T1000 (cell line): ENCODE results near the gene LRRC4C.
"Not testable (repeated sequence)": the region's sequence is repeated elsewhere in the genome, so short reads cannot be mapped to it uniquely, and the experiment has no call there.

Source experiments
- DNase-seq: peaks from one replicate; lab custom pipeline; 2025; ENCODE audit warnings: mixed read lengths; lab: John Stamatoyannopoulos, UW

Gene LRRC4C

GRCh38 chr11:40867991-40868632, 591.3 kb downstream of the LRRC4C start:
- DNase-seq = no peak

- DNase-seq = not testable (repeated sequence)
These were observed 601.7 kb downstream of the LRRC4C start for GRCh38 chr11:40857754-40858153.

DNA sequence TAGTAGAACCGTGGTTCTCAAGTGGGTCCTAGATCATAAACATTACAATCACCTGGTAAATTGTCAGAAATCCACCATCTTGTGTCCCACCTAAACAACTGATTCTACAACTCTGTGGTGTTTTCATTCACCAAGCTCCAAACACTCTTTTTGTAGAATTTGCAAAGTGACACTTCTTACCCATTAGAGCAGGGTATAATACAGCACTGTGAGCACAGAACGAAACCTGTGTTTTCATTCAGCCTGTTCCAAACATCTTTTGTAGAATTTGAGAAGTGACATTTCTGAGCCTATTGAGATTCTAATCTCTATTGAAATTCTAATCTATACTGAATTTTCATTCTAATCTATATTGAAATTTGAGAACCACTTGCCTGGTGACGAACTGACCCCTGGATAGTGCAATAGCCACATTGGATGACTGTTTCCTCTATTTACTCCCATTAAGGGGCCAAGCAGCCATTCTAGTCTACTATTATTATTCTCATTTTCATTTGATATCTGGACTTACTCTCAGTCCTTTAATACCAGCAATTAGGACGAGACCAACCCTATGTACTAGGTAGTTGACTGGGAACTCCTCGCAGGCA, 616.6 kb downstream of the LRRC4C start:
- no peak for DNase-seq

DNA sequence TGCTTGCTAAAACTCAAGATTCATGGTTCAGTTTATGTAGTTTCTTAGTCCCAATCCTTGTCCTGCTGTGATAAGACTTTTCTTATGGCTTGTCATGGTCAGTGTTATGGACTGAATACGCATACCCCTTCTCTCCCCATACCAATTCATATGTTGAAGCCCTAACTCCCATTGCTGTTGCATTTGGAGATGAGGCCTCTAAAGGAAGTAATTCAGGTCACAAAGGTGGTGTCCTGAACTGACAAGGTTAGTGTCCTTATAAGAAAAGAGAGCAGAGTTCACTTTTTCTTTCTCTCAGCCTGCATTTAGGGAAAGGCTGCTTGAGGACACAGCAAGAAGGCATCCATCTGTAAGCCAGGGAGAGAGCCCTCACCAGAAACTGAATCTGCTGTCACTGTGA, 618.2 kb downstream of the LRRC4C start:
- DNase-seq = no peak

DNA sequence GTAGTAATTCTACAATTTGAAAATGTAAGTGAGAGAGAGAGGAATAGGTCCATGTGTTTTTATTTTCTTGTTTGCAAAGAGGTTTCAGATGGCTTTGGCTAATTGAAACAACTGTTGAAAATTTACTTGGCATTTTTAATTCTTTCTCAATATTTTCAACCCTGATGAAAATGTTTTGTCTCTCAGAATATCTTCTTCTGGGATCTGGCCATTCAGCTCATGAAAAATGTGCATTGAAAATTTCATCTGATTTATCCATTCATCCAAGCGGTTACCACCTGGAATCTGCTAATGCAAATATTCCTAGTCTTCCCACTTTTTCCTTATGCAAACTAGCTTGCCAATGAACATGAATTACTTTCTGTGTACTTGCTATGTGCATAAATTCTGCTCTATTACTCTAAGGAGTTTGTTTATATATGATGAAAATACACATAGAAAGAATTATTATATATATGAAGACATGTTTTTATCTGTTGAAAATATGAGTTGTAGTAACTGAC, 621.2 kb downstream of the LRRC4C start:
- no peak for DNase-seq

GRCh38 chr11:40827116-40827515, 632.3 kb downstream of the LRRC4C start:
- no peak for DNase-seq

- DNase-seq = no peak
These were observed 632.9 kb downstream of the LRRC4C start for GRCh38 chr11:40826601-40827000.

DNA sequence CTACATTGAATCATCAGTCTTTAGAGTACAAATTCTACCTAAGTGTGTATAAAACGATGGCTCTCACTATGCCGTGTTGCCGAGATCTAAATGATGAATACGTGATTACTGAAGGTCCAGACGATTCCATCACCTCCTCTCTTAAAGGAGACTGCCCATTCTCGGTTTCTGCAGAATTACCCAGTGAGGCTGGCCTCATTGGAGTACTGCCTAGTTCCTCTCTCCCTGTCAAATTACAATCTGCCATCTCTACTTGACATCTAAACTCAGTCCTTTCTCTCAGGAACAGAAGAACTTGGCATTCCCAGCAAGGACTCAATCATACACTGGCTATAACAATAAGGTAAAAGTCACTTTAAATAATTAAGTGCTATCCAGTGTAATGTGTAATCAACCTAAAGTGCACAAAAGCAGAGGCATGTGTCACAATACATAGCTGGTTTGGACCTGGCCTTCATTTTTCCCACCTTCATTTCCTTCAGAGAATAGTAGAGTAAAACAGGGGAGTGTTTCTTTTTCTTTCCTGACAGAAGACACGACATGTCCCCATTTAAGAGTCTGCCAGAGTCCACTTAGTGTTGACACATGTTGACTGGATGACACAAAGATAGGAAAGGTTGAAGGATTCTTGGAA, 634.1 kb downstream of the LRRC4C start:
- no peak for DNase-seq

- no peak for DNase-seq
These were observed 640.2 kb downstream of the LRRC4C start for GRCh38 chr11:40819230-40819629.

- no peak for DNase-seq
These were observed 642.5 kb downstream of the LRRC4C start for GRCh38 chr11:40816976-40817375.

GRCh38 chr11:40797981-40798380, 661.5 kb downstream of the LRRC4C start:
- DNase-seq = no peak

- DNase-seq = no peak
These were observed 672.2 kb downstream of the LRRC4C start for GRCh38 chr11:40787224-40787623.

- DNase-seq = no peak
These were observed 696.4 kb downstream of the LRRC4C start for GRCh38 chr11:40763046-40763445.

DNA sequence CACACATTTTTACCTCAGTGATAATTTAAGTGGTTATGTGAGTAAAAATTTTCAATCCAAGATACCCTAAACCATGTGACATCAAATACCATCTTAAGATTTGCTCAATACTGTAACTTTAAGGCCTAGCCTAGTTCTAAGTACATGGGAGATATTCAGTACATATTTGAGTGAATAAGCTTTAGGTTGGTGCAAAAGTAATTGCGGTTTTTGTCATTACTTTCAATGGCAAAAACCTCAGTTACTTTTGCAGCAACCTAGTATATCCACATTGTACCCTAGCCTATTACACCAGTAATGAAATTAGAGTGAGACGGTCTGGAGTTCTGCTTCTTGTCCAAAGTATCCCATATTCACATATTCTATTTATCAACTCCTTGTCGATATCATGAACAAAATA, 700.1 kb downstream of the LRRC4C start:
- DNase-seq = no peak

GRCh38 chr11:40754297-40754696, 705.2 kb downstream of the LRRC4C start:
- no peak for DNase-seq

- DNase-seq = no peak
These were observed 713.2 kb downstream of the LRRC4C start for GRCh38 chr11:40746282-40746681.

DNA sequence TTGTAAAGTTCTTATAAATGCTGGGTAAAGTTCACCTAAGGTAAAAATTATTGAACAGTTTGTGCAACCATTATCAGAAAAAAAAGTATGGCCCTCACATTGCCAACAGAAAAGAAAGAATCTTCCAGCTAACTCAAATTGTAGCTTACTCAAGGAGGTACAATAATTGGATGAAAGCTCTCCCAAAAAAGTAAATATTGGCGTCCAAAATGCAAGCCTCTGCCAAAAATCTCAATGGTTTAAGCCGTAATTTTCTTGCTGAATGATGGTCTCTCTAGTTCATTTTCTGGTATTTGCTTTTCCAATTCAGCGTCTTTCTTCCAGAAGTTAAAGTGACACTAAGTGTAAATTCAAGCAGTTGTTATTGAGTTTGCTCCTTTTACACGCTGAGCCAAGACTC, 727.3 kb downstream of the LRRC4C start:
- DNase-seq = no peak

GRCh38 chr11:40722179-40722795, 737.2 kb downstream of the LRRC4C start:
- DNase-seq = no peak

- DNase-seq = no peak
These were observed 742.9 kb downstream of the LRRC4C start for GRCh38 chr11:40716344-40717130.

DNA sequence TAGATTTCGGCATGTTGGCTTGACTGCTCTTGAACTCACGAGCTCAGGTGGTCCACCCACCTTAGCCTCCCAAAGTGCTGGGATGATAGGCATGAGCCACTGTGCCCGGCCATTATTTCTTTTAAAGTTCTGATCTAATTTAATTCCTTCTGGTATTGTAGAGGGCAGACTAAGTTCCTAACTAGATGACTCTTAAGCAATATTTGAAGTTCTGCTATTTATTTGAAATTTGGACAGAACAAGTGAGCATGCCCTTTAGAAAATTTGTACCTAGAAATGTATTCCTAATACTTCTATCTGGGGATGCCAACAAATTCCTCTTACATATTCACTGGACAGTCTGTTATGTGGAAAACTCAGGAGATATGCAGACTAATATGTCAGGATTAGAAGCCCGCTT, 746.4 kb downstream of the LRRC4C start:
- DNase-seq = no peak

DNA sequence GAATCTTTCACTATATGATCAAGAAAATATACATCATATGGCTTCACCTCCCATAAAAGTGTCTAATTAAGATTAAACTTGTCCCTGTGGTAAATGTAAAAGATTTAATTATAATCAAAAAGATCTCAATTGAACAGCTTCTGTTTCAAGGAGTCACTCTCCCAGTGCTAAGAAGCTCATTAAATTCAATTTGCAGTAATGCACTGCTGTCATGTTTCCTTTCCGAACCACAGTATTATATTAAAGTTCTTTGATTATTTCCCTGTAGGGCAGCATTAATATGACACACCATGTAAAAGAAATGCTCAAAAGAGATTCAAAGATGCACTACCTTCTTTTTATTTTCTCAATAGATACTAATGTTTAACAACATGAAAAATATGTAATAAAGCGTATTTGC, 758.4 kb downstream of the LRRC4C start:
- DNase-seq = no peak

DNA sequence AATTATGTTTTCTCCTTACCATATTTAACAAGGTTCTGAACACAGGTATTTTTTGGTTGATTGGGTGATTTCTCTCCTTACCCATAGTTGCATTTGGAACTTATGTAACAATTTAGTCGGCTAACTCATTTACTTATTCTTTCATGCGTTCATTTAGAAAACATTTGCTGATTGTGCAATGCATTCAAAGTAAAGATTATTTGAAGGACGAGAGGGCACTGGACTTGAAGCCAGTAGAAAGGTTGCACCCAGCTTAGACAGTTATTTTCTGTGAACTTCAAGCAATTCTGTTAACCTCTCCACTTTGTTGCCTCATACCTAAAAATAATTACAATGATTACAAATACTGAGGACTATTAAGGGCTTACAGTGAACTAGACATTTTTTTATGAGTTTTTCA, 769.6 kb downstream of the LRRC4C start:
- no peak for DNase-seq
